Measurements from ENCODE around the gene JAZF1.

The JAZF1 gene

DNA sequence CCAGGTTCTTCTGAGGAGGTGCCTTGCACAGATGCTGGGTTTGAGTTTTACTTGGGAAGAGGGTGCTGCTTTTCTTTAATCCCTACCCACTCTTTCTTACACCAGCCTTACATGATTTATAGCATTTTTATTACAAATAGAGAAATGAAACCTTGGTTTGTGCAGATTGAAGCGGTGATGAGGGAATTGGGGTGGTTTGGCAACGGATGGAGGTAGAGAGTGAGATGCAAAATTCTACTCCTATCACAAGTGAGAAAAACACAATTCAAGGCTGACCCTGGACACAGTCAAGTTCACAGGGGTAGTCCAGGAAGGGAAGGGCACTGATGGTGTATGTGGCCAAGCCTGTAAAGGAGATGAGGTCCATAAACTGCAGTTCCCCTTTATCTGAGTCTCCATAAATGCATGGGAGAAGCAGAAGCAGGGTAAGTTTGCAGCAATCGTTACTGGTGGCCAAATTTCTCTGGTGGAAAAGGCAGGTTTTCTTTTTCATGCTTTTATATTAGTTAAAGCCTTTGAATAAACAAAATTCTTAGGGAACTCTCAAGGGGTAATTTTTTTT is 214.3 kb downstream of the JAZF1 start:
- no peak for DNase-seq (ENCODE audit: low spot score)

DNA sequence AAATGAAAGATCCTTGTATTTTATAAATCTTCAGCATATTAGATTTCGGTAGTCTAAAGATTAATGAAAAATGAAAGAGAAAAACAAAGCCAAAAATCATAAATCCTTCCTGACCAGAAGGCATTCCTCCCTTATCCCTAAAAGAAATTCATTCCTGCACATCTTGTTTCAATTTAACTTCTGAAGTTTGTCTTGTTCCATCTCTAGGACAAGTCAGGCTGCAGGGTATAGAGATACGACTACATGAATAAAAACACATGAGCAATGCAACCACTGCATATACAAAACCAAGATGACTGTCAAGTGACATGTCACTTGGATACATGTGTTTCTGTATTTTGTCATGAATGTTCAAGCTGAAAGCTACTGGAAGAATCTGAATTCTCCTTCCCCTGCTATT is 214.9 kb downstream of the JAZF1 start:
- no peak for DNase-seq (ENCODE audit: low spot score)

DNA sequence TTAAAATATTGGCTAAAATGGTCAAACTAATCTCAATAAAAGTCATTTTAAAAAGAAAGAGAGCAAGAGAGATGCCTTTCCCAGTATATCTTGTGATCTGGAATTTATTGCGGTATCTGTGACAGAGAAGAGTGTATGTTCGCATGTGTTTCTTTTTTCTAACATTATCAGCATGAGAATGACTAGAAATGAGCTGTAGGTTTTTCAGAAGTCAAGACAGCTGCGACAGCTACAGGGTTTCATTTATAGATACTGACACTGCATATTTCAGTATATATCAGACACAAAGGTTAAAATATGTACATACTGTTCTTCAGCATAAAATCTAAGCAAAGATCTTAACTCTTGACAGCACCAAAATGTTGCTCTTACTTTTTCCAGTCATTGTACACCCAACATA is 215.8 kb downstream of the JAZF1 start:
- no peak for DNase-seq (ENCODE audit: low spot score)

DNA sequence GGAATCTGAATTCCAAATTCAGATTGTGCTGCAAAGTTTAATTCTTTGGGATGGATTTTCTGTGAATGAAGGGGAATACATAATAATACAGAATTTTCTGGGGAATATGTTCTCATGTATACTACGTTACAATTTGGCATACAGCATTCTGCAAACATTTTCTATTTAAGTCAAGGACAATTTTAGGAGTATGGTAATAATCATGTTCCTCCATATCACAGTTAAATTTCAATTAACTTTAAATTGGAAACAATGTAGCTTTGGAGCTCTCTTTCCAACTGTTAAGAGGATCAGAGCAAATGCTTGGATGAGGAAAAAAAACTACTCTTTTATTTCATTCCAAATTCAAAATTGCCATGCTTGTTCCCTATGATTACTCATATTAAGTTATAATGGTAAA is 217.5 kb downstream of the JAZF1 start:
- no peak for DNase-seq (ENCODE audit: low spot score)

DNA sequence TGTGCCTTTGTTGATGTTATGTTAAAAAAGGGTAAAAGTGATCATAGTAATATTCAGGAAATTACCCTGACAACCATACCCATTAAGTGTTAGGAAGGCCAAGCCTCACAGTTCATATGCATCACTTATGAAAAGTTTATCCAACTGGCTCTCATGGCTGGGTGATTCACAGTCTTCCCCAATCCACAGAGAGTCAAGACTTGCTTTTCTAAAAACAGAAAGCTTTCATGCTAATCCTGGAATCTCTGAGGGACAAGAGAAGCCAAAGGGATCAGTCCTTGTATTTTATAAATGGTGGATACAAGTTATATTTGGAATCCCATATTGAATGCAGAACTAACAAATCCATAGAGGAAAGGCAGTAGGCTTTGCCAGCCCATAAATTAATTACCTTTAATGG is 218.3 kb downstream of the JAZF1 start:
- DNase-seq (ENCODE audit: low spot score), result no peak

DNA sequence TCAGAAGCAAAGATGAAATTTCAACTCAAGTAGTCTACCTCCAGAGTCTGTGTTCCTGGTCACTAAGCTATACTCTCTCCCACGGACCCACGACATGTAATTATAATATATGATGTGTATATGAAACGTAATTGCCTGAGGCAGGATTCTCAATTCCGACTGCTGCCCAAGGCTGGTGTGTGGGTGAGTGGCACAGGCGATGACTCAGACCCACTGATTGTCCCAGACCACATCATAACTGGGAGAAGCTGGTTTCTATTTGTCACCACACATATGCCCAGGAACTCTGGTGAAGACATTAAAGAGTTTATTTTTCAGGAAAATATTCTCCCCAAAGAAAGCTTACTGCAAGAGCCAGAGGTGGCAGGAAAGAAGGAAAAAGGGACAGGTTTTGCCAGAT is 219.3 kb downstream of the JAZF1 start:
- DNase-seq (ENCODE audit: low spot score), result peak; percentile 96

DNA sequence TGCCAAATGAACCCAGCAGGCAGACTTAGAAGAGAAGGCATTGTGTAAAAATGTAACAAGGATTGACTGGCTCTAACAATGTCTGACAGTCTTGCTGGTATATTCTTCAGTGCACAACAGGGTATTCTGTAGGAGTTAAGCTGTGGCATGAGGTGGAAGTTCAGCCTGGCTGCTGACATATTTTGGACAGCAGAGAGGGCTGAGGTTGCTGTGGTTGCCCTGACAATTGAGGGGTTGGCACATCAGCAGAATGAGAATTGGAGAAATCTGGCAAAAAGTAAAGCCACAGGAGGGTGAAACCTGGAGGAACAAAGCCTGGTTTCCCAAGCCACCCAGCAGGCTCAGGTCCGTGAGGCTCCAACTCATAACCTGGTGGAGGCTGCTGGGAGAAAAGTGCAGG is 220.2 kb downstream of the JAZF1 start:
- DNase-seq (ENCODE audit: low spot score), result no peak

DNA sequence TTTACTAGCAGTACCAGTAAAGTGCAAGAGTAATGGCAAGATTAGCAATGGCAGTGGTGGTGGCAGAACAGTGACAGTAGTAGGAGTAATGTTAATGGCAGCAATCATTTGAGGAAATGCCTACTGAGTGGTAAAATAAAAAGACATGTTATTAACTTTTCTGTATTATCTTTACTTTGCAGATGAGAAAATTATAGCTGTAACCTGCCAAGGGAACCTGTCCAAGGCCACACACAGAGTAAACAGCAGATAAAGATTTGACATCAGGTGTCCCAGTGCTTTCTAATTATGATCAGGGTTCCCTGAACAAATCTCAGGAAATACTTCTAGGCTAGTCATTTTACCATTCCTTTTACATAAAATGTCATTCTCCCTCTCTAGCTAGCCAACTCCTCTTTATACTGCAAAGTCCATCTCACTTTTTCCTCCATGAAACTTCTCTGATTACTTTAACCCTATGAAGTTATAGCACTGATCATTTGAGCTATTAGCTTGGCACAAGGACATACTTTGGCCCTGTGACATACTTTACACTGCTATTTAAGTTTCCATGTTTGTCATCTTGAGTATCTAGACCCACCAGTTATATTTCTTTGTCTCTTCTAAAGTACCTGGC is 221.6 kb downstream of the JAZF1 start:
- no peak for DNase-seq (ENCODE audit: low spot score)

DNA sequence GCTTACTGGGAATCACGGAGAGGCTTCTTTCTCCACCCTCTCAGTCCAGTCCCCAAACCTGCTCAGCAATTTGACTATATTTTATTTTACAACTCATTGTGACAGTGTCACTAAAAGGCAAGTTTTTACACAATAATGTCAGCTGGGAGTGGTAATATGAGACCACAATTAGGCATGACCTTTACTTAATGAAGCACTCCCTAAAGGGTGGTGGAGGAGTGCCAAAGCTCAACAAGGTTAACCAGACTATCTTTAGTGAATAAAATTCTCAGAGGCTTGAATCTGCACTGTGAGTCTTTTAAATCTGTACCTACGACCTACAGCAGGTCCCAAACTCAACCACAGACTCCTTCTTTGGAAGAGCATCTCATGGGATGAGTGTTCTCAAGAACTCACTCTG is 225.0 kb downstream of the JAZF1 start:
- no peak for DNase-seq (ENCODE audit: low spot score)

DNA sequence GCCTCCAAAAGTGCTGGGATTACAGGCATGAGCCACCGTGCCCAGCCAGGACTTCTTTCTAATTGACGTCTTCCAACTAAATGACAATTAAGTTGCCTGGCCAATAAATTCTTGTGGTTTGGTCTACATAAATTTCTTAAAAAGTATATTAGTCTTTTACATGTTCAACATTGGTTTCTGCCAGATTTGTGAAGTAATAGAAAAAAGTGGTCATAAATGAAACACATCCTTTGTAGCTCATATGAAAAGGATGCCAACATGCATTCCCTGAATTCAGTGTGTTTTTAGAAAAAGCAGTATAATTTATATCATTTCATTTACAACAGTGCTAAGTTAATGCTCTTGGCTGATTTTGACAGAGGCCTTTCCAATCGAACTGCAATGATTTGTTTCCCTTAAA is 225.6 kb downstream of the JAZF1 start:
- DNase-seq (ENCODE audit: low spot score), result no peak

DNA sequence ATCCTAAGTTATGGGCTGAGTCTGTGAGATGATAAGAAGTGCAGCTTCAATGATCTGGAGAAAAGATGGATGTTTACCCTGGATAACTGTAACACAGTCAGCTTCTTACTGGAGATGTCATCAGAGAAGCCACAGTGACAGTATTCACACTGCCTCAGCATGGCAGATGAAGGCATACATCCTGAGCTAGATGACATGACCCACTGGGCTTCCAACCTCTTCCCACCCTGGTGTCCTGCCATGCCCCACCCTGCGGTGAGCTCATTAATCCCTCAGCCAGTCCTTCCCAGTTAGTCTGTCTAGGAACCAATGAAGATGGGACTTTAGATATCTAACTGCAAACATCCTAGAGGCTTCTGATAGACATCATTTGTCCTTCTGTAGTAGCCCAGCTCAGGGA is 226.8 kb downstream of the JAZF1 start:
- peak; percentile 74 for DNase-seq (ENCODE audit: low spot score)

DNA sequence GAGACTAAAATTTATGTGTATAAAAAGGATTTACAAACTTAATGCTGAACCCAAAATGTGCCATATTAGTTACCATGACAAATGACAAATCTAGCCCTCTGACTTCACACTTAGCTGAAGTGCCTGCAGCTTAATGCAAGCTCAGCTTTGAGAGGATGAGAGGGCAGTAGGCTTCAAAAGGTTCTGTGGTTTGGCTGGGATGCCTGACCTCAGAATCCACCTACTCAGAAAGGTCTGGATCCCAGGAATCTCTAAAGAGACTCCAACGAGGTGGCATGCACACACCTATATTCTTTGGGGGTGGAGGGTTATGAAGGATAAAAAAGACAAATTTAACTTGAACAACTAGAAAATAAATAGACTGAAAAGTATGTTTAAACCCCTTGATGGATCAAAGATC is 227.2 kb downstream of the JAZF1 start:
- DNase-seq (ENCODE audit: low spot score), result peak; percentile 82

DNA sequence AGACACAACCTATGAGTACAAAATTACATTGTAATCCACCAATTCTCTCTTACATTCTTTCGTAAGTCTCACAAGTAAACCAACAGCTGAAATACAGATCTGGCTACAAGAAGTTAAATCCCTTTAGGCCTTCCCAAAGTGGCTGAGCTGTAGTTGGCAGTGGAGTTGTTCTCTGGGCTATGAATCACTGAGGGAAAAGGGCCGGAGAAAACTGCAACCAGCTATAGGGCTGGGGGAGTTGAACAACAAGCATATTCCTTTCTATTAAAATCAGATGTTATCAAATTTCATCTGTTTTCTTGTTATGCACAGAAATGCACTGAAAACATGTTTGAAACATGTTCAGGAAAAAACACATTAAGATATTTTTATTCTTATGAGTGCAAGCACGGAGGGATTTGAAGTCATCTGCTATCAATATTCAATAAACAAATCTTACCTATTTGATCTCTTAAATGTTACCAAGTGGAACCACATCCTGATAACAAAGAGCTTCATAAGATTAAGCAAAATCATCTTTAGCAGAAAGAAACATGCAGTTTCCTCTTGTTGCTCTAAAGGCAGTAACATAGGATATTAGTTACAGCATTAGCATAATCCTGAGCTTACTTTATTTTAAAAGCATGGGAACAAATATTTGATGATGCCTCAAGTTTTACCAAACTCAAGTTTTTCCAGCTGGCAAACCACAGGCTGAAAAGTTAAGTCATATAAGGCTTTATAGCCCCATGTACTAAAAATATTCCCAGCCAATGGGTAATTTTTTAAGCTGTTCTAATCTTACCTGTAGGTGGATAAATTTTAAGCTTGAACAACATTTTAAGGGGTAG is 227.9 kb downstream of the JAZF1 start:
- no peak for DNase-seq (ENCODE audit: low spot score)

DNA sequence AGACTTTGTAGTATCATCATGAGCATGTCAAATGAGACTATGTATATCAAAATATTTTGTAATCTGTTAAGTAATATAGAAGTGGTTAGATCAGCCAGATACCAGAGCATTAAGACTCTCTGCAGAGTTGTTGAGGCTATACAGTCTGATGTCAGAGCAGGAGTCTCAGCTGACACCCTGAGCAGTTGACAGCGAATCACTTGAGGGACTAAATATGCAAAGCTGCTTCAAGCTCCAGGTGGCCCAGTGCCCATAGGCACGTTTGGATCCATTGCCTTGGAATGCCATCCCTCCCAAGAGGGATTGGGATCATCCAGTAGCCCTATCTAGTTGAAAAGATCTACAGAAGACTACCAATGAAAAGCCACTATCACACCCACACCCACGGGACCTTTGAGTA is 230.5 kb downstream of the JAZF1 start:
- no peak for DNase-seq (ENCODE audit: low spot score)

DNA sequence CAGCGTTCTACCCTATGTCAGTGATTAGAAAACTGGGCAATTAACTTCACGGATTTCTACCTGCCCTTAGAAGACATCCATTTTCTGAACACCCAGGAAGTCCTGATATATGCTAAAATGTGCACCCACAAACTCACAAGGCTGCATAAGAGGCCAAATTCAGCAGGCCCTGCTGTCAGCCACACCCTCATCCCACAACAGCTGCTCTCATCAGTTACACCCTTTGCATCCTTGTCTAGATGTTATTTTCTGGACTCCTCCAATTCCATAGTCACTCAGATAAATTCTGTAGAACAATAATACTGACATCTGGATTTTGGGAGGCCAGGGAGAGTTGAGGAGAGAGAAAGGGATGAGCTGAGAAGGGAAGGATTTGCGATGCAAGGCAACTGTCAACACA is 231.7 kb downstream of the JAZF1 start:
- no peak for DNase-seq (ENCODE audit: low spot score)

DNA sequence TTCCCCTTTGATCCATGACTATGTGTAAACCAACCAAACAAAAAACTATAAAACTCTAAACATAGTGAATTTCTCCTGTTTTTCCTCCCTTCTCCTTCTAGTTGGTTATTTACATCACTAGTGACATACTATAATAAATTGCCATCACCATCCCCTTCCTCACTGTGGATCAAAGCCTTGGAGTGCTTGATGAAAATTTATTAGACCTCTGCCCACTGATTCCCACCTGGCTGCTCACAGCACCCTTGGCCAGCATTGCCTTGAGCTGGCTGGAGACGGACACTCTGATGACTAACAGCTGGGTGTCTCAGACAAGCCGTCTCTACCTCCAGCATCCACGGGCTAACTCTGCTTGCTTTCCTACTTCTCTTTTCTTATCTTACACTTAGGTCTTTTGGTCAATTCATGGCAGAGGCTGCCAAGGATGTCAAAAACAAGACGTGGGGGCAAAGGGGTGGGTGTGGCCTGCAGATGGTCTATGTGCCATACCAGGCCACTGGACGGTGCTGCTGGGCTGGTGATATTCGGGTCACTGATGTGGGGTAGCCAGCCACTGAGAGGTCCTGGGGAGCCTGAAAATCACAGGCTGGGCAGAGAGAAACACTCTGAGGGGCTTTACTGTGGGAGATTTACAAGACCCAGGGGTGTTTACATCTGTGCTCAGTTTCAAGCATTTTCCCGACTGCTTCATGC is 232.9 kb downstream of the JAZF1 start:
- no peak for DNase-seq (ENCODE audit: low spot score)

DNA sequence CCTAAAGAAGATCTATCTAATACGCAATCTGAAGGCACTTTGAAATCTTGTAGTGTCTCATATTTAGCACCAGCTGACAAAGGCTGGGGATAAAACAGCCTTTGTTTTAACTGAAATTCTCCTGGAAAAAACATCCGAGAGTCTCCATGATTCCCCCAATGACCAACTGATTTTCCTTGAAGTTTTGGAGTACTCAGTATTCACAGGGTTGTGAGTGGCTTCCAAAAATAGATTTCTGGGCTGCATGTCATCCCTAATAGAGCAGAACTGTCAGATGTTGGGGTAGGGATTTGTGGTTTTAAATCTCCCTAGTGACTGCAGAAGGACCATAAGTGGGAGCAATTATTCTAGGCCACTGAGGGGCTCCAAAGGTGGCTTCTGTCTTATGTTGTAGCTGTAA is 234.2 kb downstream of the JAZF1 start:
- no peak for DNase-seq (ENCODE audit: low spot score)

DNA sequence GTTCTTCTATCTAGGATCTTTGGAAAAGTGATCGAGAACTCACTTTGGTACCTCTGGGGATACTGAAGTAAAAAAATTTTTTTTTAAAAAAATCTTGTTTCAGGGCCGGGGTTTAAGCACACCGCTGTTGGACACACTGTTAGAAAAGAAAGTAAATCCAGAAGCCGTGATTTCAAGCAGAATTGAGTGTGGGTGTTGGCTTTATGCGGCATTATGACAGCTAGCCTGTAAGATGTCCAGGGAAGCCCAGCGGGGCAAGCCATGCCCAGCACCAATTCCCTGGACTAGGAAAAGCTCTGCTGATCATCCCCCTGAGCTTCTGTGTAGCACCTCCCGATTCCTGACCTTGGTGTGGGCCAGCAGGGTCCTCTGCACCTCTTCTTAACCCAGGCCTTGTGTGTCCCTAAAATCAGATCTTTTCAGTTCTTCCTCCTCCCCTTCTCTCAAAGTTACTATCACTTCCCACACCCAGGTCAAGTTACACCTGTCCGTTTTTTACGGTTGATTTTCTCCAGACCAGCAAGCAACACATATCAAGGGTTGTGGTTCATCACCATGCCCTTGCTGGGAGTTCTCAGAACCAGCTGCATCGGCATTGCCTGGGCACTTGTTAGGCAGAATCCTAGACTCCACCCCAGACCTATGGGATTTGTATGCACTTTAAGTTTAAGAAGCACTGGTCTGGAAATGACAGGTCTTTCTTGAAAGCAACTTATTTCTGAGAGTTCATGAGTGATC is 235.4 kb downstream of the JAZF1 start:
- no peak for DNase-seq (ENCODE audit: low spot score)

DNA sequence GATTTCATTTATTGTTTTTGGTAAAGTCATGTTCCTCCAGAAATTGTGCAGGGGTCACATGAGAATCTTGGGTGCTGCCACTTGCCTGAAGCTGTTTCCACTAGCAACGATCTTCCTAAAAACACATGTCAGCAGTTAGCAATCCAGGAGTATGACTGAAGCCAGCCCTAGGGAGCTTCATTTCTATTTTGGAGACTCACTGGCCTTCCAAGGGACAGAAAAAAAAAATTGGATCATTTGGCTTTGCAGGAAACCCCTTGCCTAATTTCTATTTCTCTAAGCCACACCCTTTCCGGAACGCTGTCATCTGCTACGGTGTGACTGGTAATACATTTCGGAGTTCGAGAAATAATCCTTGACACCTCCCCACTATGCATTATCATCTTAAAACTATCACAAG is 236.0 kb downstream of the JAZF1 start:
- no peak for DNase-seq (ENCODE audit: low spot score)

DNA sequence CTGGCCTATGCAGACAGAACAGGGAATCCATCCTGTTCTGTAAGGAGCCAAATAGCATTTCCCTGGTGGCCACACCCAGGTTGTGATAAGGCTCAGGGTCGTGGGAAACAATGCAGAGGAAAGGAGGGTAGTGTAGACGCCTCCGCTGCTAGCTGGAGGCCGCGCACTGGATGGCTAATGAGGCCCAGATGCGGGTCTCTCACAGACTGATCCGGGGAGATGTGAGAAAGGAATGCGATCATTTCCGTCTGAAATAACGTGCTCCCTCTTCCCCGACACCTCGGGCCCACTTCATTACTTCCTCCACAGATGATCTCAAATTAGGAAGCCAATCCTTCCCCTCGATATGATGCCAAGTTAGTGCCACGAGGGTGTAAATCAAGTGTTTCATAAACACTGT is 237.4 kb downstream of the JAZF1 start:
- no peak for DNase-seq (ENCODE audit: low spot score)

DNA sequence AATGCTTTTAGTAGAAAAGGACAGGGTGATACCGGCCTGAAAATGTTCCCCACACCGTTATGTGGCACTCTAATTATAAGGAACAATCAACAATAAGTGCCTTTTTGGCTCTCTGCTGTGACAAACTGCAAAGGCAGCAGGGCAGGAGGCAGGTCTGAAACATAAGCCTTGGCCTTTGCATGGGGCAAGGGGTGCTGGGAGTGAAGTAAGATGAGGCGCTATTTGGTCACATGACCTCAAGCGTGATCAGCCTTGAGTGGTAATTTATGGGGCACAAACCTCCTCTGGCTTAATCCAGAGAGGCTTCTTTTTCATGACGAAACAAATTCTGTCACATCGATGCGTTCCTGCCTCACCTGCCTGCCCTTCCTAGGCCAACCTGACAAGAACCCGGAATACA is 237.9 kb downstream of the JAZF1 start:
- DNase-seq (ENCODE audit: low spot score), result no peak

DNA sequence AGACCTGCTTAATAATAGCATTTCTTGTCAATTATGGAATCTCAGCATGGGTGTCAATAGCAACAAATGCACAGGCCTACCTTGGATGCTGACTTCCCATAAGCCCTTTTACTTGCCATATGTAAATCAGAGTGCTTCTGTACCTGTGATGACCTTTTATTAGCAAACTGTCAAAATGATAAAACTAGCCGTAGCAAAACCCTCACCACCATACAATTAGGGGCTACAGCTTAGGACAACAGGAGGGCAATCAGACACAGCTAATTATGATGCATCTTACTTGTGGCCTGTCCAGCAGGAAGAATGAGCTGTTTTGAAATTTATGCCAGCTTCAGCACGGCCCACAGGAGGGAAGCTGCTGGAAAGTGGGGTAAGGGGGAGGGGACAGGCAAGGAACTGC is 239.1 kb downstream of the JAZF1 start:
- no peak for DNase-seq (ENCODE audit: low spot score)

Measured in SW480 (cell line).